HG02943 (cell line): ENCODE results near the gene KIF11.

Experiments
- ATAC-seq: cut with Tn5 transposase; IDR thresholded peaks from one replicate; pipeline ENCODE4 v1.9.1; 2021; ENCODE audit warnings: mild to moderate bottlenecking, low read depth, moderate library complexity; ENCODE audit not compliant: unreplicated experiment

The KIF11 gene

DNA sequence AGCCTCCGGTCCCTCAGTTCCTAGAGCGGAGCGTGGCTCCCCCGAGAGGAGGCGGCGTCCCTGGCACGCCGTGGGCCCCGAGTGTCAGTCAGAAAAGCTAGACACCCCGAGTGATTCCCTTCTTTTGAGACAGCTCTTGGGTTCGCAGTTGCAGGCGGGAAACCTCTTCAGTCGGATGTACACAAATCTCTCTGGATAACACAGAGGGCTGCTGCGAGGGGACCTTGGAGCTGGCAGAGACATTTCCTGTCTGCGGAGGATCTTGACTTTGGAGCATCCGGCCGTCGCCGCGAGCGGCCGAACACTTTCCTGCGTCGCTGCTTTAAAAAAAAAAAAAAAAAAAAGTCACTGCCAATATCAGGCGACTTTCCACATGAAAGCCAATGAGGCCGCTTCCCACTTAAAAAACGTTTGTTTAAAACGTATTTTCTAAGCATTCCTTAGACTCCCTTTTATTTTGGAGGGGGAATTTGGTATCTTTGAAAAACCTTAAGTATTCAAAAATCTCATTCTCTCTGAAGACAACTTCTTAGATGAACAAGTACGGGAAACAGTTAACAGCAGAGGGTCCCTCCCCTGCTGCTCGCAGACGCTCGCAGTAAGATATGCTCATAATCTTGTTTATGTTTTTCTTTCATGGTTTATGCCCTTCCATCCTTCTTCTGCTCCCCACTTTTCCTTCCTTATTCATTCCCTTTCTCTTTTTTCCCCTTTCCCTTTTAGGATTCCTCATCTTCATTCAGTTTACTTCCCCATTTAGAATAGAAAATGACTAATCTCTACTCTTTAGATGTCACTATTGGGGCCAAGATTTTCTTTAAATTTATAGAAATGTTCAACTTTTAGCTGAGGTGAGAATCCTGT lies 106.8 kb downstream of the KIF11 start:
- no peak for ATAC-seq

GRCh38 chr10:92702301-92702916 lies 109.5 kb downstream of the KIF11 start:
- no peak for ATAC-seq
